OCI-LY3 (cell line): ENCODE data around the gene RHOB.
"Not testable (repeated sequence)": the region's sequence is repeated elsewhere in the genome, so short reads cannot be mapped to it uniquely, and the experiment has no call there.

Experiments used
- H2AFZ ChIP-seq: fragments of 200-600, 300-600 bp; shearing (Covaris generic); 2 replicates; pipeline ENCODE4 v1.6.0; 2014; ENCODE audit warnings: antibody characterized with exemption, low read depth, low read length
- H3K27ac ChIP-seq: fragments of 200-600, 300-600 bp; sonication (generic); 2 replicates; pipeline ENCODE4 v1.5.1; 2014; ENCODE audit warnings: mild to moderate bottlenecking, low read length, moderate library complexity, mixed read lengths
- H3K27me3 ChIP-seq: fragments of 200-600, 300-600 bp; sonication (generic); 2 replicates; pipeline ENCODE4 v1.6.1; 2014; ENCODE audit warnings: low read depth, low read length, mixed read lengths
- H3K36me3 ChIP-seq: fragments of 200-600, 300-600 bp; sonication (generic); replicated peaks from 2 replicates; pipeline ENCODE3; 2014; ENCODE audit warnings: low read depth, low read length, mixed read lengths
- H3K4me1 ChIP-seq: fragments of 300-600, 200-600 bp; sonication (generic); 2 replicates; pipeline ENCODE4 v1.6.1; 2014; ENCODE audit warnings: low read length, mixed read lengths
- H3K4me2 ChIP-seq: fragments of 200-600, 300-600 bp; sonication (generic); 2 replicates; pipeline ENCODE4 v1.6.1; 2014; ENCODE audit warnings: low read length, mixed read lengths
- H3K4me3 ChIP-seq: fragments of 300-600, 200-600 bp; sonication (generic); 2 replicates; pipeline ENCODE4 v1.5.1; 2014; ENCODE audit warnings: antibody characterized with exemption, mild to moderate bottlenecking, low read length, moderate library complexity
- H3K79me2 ChIP-seq: fragments of 300-600, 200-600 bp; shearing (Covaris generic); 2 replicates; pipeline ENCODE4 v1.6.1; 2014; ENCODE audit warnings: mild to moderate bottlenecking, low read length, mixed read lengths
- H3K9ac ChIP-seq: fragments of 300-600, 200-600 bp; shearing (Covaris generic); 2 replicates; pipeline ENCODE4 v1.6.0; 2014; ENCODE audit warnings: mild to moderate bottlenecking, low read length, moderate library complexity
- H3K9me3 ChIP-seq: fragments of 200-600, 300-600 bp; shearing (Covaris generic); 2 replicates; pipeline ENCODE4 v1.6.1; 2014; ENCODE audit warnings: low read length, mixed read lengths; ENCODE audit not compliant: insufficient read depth
- H4K20me1 ChIP-seq: fragments of 200-600, 300-600 bp; sonication (generic); 2 replicates; pipeline ENCODE4 v1.6.1; 2016; ENCODE audit warnings: low read length, mixed read lengths; ENCODE audit not compliant: insufficient read depth
- EZH2phosphoT487 ChIP-seq: fragments of 200-600 bp; shearing (Covaris generic); IDR thresholded peaks from 2 replicates; pipeline ENCODE4 v1.6.1; 2018; ENCODE audit warnings: antibody characterized with exemption, mixed run types, low read depth
- TF ChIP-seq, protein P1 (sequence below): fragments of 200-600, 300-600 bp; sonication (generic); IDR thresholded peaks from 2 replicates; pipeline ENCODE4 v1.5.1; 2014; ENCODE audit warnings: antibody characterized with exemption, low read length, low read depth

The RHOB gene

DNA sequence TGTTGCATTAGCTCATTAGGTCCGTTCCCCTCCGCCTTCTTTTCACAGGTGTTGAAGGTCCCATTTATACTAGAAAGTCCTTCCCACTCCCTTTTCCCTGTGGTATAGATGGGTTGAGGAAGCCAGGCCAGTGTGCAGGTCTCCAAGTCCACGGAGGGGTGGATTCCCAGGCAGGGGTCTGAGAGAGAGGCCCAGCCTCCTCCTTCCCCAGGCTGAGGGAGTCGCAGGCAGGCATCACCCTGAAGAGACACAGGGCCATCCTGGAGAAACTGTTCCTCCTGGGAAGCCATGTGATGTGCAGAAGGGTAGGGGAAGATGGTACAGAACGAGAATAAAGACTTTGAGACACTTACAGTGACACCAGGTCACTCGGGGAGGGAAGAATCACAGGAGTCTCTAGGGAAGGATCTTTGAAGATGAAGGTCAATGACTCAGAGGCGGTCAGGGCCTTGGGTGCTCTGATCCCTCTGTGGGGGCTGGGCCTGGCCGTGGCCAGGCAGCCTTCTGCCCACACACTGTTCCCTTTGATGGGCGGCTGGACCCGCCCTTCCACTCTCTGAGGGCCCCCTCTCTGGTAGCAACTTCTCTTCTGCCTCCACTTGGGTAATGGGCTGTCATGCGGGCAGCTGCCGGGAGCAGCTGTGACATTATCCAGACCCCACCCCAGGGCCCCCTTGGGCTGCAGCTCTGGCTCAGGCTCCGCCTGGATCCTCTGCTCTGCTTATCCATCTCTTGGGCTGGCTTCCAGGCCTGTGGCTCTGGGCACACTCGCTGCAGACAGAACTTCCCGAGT, 45.1 kb downstream of the RHOB start:
- no peak overlapping the region for H2AFZ ChIP-seq
- no peak overlapping the region for H3K27ac ChIP-seq
- no peak overlapping the region for H3K9ac ChIP-seq
- H3K9me3 ChIP-seq = no peaks in the 10 kb centered on the region
- H3K4me1 ChIP-seq = no peaks in the 10 kb centered on the region
- peaks cover 3% of the 10 kb centered on the region; the same call in 1 of the 2 replicates for H3K27me3 ChIP-seq
- no peaks in the 10 kb centered on the region for H3K36me3 ChIP-seq
- H3K79me2 ChIP-seq = no peaks in the 10 kb centered on the region
- no peak overlapping the region for H3K4me3 ChIP-seq
- TF ChIP-seq, protein P1, sequence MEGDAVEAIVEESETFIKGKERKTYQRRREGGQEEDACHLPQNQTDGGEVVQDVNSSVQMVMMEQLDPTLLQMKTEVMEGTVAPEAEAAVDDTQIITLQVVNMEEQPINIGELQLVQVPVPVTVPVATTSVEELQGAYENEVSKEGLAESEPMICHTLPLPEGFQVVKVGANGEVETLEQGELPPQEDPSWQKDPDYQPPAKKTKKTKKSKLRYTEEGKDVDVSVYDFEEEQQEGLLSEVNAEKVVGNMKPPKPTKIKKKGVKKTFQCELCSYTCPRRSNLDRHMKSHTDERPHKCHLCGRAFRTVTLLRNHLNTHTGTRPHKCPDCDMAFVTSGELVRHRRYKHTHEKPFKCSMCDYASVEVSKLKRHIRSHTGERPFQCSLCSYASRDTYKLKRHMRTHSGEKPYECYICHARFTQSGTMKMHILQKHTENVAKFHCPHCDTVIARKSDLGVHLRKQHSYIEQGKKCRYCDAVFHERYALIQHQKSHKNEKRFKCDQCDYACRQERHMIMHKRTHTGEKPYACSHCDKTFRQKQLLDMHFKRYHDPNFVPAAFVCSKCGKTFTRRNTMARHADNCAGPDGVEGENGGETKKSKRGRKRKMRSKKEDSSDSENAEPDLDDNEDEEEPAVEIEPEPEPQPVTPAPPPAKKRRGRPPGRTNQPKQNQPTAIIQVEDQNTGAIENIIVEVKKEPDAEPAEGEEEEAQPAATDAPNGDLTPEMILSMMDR = no peak
- no peak for TF ChIP-seq EZH2phosphoT487
- no peak overlapping the region for H3K4me2 ChIP-seq
- H4K20me1 ChIP-seq = no peaks in the 10 kb centered on the region

DNA sequence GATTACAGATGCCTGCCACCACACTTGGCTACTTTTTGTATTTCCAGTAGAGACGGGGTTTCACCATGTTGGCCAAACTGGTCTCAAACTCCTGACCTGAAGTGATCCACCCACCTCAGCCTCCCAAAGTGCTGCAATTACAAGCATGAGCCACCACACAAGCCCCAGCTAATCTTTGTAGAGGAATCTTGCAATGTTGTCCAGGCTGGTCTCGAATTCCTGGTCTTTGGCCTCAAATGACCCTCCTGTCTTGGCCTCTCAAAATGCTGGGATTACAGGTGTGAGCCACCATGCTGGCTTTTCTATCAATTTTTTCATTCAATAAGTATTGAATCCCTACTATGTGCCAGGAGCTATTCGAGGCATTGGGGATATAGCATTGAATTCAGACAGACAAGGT, 46.2 kb downstream of the RHOB start:
- not testable (repeated sequence) for H3K27ac ChIP-seq, H3K79me2 ChIP-seq, H3K4me1 ChIP-seq, H4K20me1 ChIP-seq, H3K4me2 ChIP-seq, H3K4me3 ChIP-seq, H3K36me3 ChIP-seq, H3K9me3 ChIP-seq, H2AFZ ChIP-seq, H3K9ac ChIP-seq, H3K27me3 ChIP-seq

DNA sequence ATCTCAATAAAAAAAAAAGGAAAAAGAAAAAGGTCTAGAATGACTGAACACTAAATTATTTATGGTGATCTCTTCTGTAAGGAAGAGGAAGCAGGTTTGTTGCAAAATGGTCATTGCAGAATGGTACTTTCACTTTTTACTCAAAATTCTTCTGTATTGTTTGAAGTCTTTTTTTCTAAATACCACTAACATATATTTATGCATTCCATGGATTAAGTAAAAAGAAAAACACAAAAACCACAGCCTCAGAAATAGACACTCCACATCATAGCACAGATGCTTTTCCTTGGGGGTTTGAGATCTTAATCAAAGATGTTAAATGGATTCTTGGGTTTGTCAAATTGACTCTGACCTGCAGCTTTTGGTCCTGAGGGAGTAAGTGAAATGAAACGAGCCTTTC, 47.4 kb downstream of the RHOB start:
- no peak overlapping the region for H3K4me2 ChIP-seq
- H2AFZ ChIP-seq = no peak overlapping the region
- H3K4me3 ChIP-seq = no peak overlapping the region
- TF ChIP-seq, protein P1 = no peak
- no peak for TF ChIP-seq EZH2phosphoT487
- no peaks in the 10 kb centered on the region for H4K20me1 ChIP-seq
- peaks cover 5% of the 10 kb centered on the region; the same call in 1 of the 2 replicates for H3K27me3 ChIP-seq
- no peaks in the 10 kb centered on the region for H3K79me2 ChIP-seq
- H3K36me3 ChIP-seq = no peaks in the 10 kb centered on the region
- no peak overlapping the region for H3K9ac ChIP-seq
- H3K27ac ChIP-seq = no peak overlapping the region
- no peaks in the 10 kb centered on the region for H3K9me3 ChIP-seq
- H3K4me1 ChIP-seq = no peaks in the 10 kb centered on the region

DNA sequence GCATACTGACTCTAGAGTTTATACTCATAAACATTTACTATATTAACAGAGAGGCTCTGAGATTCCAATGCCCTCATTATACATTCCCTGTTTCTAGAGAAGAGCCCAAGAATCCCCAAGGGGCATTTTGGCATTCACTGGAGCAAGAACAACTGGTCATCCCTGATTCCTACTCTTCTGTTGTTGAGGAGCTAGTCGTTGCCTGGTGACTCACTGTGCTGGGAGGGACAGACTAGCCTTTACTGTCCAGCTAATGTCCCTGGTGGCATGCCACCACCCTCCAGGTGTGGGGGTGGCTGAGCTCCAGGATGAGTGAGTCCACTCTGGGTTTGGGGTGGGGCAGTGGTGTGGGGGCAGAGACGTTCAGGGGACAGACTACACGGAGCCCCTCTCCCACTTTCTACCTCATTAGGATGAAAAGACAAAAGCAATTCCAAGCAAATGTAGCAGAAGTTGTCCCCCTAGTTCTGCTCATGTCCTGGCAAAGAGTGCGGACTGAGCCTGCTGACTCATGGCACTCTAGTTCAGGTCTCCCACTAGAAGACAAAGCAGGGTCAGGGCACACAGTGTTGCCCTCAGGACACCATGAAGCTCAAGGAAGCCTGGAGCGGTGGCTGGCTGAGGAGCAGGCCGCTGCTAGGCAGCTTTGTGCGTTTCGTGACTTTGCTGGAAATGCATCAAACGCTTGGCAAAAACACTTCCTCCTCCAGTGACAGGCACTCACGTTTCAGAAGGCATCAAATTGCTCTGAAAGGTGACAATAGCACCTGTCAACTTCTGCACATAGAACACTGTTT, 49.4 kb downstream of the RHOB start:
- Histone ChIP-seq H3K36me3 (no peaks in the 10 kb centered on the region), H4K20me1 (no peaks in the 10 kb centered on the region), H3K4me2 (no peak overlapping the region), H3K27ac (no peak overlapping the region), H3K27me3 (peaks cover 19% of the 10 kb centered on the region), H3K9me3 (no peaks in the 10 kb centered on the region), H3K4me1 (no peaks in the 10 kb centered on the region), H3K9ac (no peak overlapping the region), H3K4me3 (no peak overlapping the region), H2AFZ (no peak overlapping the region), H3K79me2 (no peaks in the 10 kb centered on the region)
- no peak for TF ChIP-seq EZH2phosphoT487
- TF ChIP-seq, protein P1 = no peak
